VCaP (cell line): ENCODE results near the gene SLC25A46.
"Not testable (repeated sequence)": the region's sequence is repeated elsewhere in the genome, so short reads cannot be mapped to it uniquely, and the experiment has no call there.

ENCODE experiments used
- H3K27ac ChIP-seq: fragments of 450-650 bp; 2 replicates; pipeline ENCODE4 v1.5.1; 2017
- TF ChIP-seq, protein P1 (sequence below): fragments of 450-650 bp; conservative IDR thresholded peaks from 2 replicates; pipeline ENCODE4 v1.5.1; 2017; ENCODE audit warnings: mild to moderate bottlenecking, moderate library complexity

Gene SLC25A46

DNA sequence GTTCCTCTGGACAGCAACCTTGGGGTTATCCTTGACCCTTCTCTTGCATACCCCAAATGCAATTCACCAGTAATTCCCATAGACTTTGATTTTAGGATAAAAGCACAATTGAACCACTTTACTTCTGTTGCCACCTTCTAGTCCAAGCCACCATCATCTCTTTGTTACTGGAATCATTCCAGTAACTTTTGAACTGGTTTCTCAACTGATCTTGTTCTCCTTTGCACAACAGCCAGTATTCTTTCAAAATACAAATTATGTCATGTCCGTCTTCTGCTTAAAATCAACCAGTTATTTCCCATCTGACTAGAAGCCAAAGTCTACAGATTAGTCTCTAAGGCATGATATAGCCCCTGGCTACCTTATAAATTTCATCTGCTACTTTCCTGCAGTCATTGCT is 21.4 kb downstream of the SLC25A46 start:
- TF ChIP-seq, protein P1, sequence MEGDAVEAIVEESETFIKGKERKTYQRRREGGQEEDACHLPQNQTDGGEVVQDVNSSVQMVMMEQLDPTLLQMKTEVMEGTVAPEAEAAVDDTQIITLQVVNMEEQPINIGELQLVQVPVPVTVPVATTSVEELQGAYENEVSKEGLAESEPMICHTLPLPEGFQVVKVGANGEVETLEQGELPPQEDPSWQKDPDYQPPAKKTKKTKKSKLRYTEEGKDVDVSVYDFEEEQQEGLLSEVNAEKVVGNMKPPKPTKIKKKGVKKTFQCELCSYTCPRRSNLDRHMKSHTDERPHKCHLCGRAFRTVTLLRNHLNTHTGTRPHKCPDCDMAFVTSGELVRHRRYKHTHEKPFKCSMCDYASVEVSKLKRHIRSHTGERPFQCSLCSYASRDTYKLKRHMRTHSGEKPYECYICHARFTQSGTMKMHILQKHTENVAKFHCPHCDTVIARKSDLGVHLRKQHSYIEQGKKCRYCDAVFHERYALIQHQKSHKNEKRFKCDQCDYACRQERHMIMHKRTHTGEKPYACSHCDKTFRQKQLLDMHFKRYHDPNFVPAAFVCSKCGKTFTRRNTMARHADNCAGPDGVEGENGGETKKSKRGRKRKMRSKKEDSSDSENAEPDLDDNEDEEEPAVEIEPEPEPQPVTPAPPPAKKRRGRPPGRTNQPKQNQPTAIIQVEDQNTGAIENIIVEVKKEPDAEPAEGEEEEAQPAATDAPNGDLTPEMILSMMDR: no peak
- H3K27ac ChIP-seq: no peak overlapping the region

- TF ChIP-seq, protein P1: no peak
- H3K27ac ChIP-seq: no peak overlapping the region
Observed at GRCh38 chr5:110768138-110768860, 29.5 kb downstream of the SLC25A46 start.

- TF ChIP-seq, protein P1: no peak
- H3K27ac ChIP-seq: no peak overlapping the region
Observed at GRCh38 chr5:110769000-110769681, 30.3 kb downstream of the SLC25A46 start.

DNA sequence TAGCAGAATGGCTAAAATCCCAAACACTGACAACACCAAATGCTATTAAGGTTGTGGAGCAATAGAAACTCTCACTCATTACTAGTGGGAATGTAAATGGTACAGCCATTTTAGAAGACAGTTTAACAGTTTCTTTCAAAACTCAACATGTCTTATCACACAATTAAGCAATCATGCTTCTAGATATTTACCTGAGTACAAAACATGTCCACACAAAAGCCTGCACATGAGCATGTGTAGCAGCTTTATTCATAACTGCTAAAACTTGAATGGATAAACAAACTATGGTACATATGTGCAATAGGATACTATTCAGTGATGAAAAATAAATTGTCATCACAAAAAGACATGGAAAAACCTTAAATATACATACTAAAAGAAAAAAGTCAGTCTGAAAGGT is 31.5 kb downstream of the SLC25A46 start:
- no peak overlapping the region for H3K27ac ChIP-seq
- TF ChIP-seq, protein P1: no peak

- no peak overlapping the region for H3K27ac ChIP-seq
- TF ChIP-seq, protein P1: no peak
Observed at GRCh38 chr5:110784901-110785300, 46.1 kb downstream of the SLC25A46 start.

GRCh38 chr5:110785356-110785755 is 46.5 kb downstream of the SLC25A46 start:
- TF ChIP-seq, protein P1: no peak
- no peak overlapping the region for H3K27ac ChIP-seq

DNA sequence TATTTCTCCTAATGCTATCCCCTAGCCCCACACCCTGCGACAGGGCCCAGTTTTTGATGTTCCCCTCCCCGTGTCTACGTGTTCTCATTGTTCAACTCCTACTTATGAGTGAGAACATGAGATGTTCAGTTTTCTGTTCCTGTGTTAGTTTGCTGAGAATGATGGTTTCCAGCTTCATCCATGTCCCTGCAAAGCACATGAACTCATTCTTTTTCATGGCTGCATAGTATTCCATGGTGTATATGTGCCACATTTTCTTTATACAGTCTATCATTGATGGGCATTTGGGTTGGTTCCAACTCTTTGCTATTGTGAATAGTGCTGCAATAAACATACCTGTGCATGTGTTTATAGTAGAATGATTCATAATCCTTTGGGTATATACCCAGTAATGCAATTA is 49.2 kb downstream of the SLC25A46 start:
- not testable (repeated sequence) for H3K27ac ChIP-seq

GRCh38 chr5:110790673-110791072 is 51.9 kb downstream of the SLC25A46 start:
- TF ChIP-seq, protein P1: peak; percentile 37
- no peak overlapping the region for H3K27ac ChIP-seq
